SW 1271 (cell line): ENCODE measurements around the gene SPPL2A.
"Not testable (repeated sequence)": the region's sequence is repeated elsewhere in the genome, so short reads cannot be mapped to it uniquely, and the experiment has no call there.

ENCODE experiments used
- DNase-seq, 2 experiments: peaks; one replicate each; lab custom pipeline; 2025; lab: John Stamatoyannopoulos, UW

SPPL2A gene

GRCh38 chr15:50773389-50773788 lies 7.9 kb upstream of the SPPL2A start:
- DNase-seq = no peak

GRCh38 chr15:50767332-50767861 lies 1.9 kb upstream of the SPPL2A start:
- DNase-seq = no peak

- peak in 1 of 2 experiments; percentile 4 for DNase-seq
These were observed 878 bp downstream of the SPPL2A start for GRCh38 chr15:50764461-50765194.

- DNase-seq = no peak
These were observed 6.7 kb downstream of the SPPL2A start for GRCh38 chr15:50758712-50759205.

GRCh38 chr15:50753463-50753862 lies 12.0 kb downstream of the SPPL2A start:
- no peak for DNase-seq

- no peak for DNase-seq
These were observed 14.1 kb downstream of the SPPL2A start for GRCh38 chr15:50751394-50751793.

- no peak for DNase-seq
These were observed 15.2 kb downstream of the SPPL2A start for GRCh38 chr15:50750227-50750705.

- no peak for DNase-seq
These were observed 18.0 kb downstream of the SPPL2A start for GRCh38 chr15:50747523-50747922.

GRCh38 chr15:50744601-50745000 lies 20.9 kb downstream of the SPPL2A start:
- no peak for DNase-seq

GRCh38 chr15:50740955-50741354 lies 24.6 kb downstream of the SPPL2A start:
- no peak for DNase-seq

- DNase-seq = no peak
These were observed 28.7 kb downstream of the SPPL2A start for GRCh38 chr15:50736823-50737222.

- DNase-seq = no peak
These were observed 30.4 kb downstream of the SPPL2A start for GRCh38 chr15:50735156-50735555.

- DNase-seq = no peak
These were observed 39.2 kb downstream of the SPPL2A start for GRCh38 chr15:50726315-50726714.

GRCh38 chr15:50718700-50719125 lies 46.8 kb downstream of the SPPL2A start:
- no peak for DNase-seq

- no peak for DNase-seq
These were observed 53.5 kb downstream of the SPPL2A start for GRCh38 chr15:50712018-50712417.

- no peak for DNase-seq
These were observed 54.9 kb downstream of the SPPL2A start for GRCh38 chr15:50710585-50710984.

- DNase-seq = no peak
These were observed 57.6 kb downstream of the SPPL2A start for GRCh38 chr15:50707878-50708427.

GRCh38 chr15:50702762-50703334 lies 62.7 kb downstream of the SPPL2A start:
- no peak for DNase-seq

GRCh38 chr15:50698101-50698500 lies 67.4 kb downstream of the SPPL2A start:
- no peak for DNase-seq

- no peak for DNase-seq
These were observed 68.3 kb downstream of the SPPL2A start for GRCh38 chr15:50697109-50697797.

- not testable (repeated sequence) for DNase-seq
These were observed 70.8 kb downstream of the SPPL2A start for GRCh38 chr15:50694634-50695165.

- DNase-seq = no peak
These were observed 78.1 kb downstream of the SPPL2A start for GRCh38 chr15:50687302-50687902.
